Measurements from ENCODE around the gene TMEM252.

DNA sequence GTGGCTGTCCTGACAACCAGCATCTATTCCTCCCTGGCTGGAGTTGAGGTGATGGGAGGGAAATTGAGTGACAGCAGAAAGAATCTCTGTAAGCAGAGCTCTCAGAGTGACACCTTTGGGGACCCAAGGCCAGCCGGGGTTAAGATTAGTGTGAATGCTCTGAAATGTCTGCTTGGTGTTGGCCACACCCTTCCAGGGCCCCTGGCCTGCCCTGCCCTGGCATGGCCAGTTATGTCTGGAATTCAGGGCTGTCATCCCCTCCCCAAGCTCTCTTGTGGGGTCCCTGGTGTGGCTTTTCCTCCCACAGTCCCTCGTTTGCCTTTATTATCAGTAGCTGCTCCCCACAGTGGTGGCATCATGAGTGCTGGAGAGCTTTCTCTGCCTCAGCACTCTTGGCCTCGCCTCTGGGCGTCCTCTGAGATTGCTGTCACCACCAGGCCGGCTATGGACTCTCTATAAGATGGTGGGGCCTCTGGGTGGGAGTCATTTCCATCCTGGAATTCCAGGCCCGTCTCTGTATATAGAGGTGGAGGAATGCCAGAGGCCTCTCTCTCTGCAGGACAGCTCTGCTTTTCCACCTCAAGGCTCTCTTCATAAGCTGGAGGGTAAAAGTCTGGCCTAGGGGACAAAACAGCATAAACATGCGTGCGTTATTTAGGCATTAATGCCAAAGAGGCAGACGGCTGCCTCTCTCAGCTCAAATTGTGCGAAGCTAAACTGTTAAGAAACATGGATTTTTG lies 3.6 kb downstream of the TMEM252 start:
- TF ChIP-seq POLR2A (IDR thresholded peaks at IDR 0.05) (no peak), EP300 (IDR thresholded peaks at IDR 0.05) (no peak), POLR2AphosphoS5 (IDR thresholded peaks at IDR 0.05) (no peak)
- TF ChIP-seq, protein P1, sequence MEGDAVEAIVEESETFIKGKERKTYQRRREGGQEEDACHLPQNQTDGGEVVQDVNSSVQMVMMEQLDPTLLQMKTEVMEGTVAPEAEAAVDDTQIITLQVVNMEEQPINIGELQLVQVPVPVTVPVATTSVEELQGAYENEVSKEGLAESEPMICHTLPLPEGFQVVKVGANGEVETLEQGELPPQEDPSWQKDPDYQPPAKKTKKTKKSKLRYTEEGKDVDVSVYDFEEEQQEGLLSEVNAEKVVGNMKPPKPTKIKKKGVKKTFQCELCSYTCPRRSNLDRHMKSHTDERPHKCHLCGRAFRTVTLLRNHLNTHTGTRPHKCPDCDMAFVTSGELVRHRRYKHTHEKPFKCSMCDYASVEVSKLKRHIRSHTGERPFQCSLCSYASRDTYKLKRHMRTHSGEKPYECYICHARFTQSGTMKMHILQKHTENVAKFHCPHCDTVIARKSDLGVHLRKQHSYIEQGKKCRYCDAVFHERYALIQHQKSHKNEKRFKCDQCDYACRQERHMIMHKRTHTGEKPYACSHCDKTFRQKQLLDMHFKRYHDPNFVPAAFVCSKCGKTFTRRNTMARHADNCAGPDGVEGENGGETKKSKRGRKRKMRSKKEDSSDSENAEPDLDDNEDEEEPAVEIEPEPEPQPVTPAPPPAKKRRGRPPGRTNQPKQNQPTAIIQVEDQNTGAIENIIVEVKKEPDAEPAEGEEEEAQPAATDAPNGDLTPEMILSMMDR (IDR thresholded peaks at IDR 0.05) = no peak
